NK-92 (cell line): Measurements from ENCODE around the gene S100A8.
"Not testable (repeated sequence)": the region's sequence is repeated elsewhere in the genome, so short reads cannot be mapped to it uniquely, and the experiment has no call there.

Experiments
- DNase-seq: peaks from one replicate; lab custom pipeline; 2025; ENCODE audit not compliant: unreplicated experiment; lab: John Stamatoyannopoulos, UW

S100A8 gene

DNA sequence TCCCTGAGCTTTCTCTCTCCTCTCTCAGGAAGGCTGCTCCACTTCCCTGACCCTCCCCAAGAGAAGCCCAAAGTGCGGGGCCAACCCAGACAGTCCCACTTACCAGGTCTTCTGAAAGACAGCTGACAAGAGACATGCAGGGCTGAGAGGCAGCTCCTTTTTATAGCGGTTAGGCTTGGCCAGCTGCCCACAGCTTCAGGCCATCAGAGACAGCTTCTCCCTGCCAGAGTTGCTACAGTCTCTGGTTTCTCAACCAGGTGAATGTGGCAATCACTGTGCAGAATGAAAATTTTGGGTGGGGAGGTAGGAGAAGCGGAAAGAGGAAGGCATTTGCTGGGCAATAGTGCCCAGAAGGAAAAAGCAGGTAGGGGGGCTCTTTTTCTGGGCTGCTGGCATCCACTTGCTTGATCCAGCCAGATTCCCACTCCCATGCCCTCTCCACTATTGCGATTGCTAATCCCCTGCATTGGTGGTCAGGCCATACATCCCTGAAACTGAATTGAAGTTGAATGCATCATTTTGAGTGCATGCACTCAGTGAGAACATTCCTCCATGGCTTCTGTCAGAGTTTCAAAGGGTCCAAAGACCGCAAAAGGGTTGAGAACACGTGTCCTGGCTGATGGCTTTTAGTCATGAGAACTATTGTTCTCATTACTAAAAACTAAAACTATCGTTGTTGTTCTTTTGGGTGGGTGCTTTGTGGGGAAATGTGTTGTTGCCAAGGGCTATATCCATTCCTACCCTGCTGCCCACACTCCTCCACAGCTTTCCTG lies at the start of gene S100A8:
Gene S100A8, minus strand, starts transcription at position 136 of the 773 bp plus-strand sequence. CDS start 538 bp downstream, outside the sequence.
- no peak for DNase-seq

- DNase-seq: no peak
Measured at GRCh38 chr1:153439273-153439672, 48.4 kb upstream of the S100A8 start.

GRCh38 chr1:153438599-153438998 lies 47.7 kb upstream of the S100A8 start:
- no peak for DNase-seq

DNA sequence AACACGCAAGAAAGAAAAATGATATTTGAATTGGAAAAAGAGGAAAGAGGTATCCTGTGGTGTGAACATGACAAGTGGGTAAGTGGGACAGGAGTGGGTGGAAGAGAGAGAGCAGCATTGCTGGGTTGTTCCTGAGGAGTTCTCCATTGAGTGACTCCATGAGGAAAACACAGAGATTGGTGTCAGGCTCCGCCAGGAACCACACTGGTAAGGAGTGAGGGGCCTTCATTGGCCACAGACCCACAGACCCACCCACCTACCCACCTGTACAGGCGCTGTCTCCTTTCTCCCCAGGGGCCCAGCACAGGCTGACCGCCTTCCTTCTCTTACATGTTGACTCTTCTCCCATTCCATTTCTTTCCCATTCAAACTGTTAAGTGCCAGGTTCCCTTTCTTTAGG lies 46.4 kb upstream of the S100A8 start:
- DNase-seq: no peak

DNA sequence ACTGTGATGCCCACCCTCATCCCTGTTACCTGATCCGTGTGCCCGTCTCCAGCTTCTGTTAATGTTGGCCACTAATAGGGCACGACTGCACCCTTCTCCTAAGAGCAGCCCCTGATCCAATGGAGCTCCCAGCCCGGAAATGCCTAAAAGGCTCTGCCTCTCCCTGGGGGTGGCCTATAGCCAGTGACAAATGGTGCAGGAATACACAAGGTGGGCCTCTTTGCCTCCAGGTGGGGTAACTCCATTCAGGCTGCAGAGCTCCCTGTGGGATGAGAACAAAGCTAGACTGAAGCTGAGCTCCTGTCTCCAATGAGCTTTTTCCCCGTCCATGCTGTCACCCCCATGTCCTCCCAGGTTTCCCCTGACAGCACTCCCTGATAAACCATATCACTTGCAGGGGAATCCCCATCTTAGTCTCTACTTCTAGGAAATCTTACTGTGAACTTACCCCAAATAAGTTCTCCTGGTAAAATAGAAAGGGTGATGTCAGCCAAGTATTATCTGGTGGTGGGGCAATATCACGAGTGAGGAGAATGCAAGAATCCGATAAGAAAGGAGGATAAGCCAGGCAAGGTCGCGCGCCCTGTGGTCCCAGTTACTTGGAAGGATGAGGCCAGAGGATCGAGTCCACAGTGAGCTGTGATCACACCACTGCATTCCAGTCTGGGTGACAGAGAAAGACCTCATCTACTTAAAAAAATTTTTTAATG lies 44.0 kb upstream of the S100A8 start:
- DNase-seq: no peak

DNA sequence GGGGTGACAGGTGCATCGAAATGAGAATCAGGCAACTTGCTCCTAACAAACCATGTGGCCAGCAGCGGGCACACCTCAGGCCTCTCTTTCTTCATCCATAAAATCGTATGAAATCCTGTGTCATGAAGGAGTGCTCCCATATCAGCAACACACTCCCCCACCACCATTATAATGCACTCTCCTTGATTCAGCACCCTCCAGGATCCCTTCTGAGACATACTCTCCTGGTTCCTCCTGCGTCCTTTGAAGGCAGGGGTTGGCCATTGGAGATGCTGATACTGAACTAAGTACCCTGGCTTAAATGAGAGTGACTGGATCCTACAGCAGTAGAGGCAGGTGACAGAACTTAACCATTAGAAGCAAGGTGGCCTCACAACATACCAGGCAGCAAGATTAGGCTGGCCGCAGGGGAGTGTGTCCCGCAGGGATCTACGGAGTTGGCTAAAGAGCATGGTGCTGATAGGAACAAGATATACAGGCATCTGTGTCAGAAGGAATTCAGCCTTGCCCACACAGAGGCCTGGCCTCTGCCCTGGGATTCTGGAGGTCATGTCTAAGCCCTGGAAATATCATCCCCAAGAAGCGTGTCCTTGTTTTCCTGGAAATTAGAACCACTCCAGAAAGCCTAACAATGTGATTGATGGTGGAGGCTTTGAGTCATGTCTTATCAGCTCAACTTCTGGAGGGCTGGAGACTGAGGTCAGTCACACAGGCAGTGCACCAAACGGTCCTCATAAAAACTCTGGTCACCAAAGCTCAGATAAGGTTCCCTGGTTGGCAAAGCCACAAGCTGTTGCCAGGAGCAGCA lies 42.2 kb upstream of the S100A8 start:
- DNase-seq: no peak

DNA sequence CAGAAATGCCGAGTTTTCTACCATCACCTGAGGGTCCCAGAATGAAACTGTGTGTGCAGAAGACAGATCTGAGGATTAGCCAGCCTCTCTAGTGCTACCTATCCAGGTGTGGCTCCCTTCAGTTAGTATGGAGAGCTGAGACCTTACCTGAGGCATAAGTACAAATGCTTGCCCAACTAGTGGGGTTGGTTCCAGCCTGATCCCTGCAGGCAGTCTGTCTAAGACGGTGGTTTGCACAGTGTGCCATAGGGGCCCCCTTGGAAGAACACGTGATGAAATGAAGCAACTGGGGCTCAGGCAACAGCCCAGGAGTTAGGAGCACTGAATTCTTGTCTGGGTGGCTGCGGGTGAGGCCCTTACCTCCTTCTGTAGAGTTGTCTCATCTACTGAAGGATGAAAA lies 41.1 kb upstream of the S100A8 start:
- DNase-seq: no peak

GRCh38 chr1:153431427-153431826 lies 40.6 kb upstream of the S100A8 start:
- DNase-seq: no peak

- no peak for DNase-seq
Measured at GRCh38 chr1:153431002-153431401, 40.1 kb upstream of the S100A8 start.

DNA sequence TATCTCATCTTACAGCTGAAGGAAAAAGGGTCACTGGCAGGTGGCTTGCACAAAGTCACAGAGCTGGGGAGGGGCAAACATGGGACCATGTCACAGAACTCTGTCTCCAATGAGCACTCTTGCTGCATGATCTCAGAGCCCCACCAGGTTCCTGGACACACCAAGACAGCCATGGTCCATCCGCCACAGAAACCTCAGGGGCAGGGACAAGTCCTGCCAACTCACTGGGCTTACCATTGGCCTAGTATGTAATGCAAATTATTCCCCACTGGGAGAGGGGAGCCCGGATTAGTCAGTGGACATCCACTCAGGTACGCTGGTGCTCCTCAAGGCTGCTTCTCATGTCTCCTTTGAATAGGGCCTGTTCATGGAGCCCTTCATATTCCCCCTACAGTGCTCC lies 39.7 kb upstream of the S100A8 start:
- no peak for DNase-seq

DNA sequence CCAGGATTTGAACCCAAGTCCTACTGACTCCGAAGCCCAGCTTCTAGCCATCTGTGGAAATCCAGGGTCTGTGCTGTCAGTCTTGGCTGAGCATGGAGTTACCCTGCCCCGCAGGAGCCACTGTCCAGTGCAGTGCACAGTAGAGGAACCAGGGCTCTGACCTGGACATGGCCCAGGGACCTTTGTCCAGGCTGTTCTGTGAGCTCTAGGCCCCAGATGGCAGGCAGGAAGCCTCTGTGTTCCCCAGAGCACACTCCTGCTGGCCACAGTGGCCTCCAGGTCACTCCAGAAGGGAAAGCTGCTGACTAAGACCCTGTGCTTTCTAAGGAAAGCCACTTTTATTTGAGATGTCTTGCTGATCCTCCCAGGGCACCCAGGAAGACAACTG lies 39.3 kb upstream of the S100A8 start:
- DNase-seq: no peak

DNA sequence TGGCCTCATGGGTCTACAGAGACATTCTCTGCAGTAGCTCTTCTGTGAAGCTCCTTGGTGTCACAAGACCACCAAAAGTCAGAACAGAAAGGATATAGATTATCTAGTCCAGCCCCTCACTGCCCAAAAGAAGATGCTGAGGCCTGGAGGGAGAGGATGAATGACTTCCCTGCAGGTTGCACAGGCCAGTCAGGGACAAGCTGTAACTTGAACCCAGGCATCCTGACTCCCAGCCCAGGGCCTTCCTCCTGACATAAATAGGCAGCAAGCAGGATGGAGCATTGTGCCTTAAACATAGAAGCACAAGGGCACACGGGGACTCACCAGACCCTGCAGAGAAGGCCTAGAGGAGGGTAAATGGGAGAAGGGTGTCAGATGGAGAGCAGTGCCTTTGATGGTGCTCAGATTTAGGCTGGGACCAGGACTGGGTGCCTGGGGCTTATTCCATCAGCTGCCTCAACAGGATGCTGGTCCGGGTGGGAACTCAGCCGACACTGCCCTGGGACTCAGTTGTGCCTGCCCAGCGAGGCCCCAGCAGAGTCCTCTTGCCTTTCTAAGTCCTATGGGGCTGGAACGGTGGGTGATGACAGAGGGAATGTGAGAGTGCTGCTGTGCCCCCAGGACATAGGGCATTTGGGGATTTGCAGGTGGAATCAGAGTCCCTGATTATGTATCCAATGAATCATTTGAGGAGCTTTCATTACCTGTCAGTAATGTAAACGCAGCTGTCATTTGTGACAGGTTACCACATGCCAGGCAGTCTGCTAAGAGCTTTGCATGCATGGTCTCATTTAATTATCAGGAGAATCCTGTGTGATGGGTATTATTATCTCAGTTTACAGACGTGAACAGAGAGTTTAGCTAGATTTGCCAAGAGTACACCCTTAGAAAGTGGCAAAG lies 38.6 kb upstream of the S100A8 start:
- no peak for DNase-seq

- DNase-seq: no peak
Measured at GRCh38 chr1:153428791-153429190, 37.9 kb upstream of the S100A8 start.

GRCh38 chr1:153428073-153428638 lies 37.3 kb upstream of the S100A8 start:
- no peak for DNase-seq

DNA sequence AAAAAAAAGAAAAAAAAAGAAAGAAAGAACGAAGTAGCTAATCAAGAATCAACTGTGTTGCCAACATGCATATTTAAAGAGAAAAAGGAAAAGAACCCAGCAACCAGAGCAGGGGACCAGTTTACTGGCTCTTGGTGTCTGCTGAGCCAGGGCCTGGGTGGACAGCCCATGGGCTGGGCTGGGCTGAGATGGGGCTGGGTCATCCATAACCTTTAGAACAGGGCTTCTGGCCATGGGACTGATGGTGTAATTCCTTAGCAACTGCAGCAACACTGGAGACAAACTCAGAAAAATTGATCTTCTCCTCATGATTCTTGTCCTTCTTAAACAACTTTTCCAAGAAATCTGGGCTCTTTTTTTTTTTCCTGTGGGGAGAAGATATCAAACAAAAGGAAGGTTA lies 35.9 kb upstream of the S100A8 start:
- no peak for DNase-seq

DNA sequence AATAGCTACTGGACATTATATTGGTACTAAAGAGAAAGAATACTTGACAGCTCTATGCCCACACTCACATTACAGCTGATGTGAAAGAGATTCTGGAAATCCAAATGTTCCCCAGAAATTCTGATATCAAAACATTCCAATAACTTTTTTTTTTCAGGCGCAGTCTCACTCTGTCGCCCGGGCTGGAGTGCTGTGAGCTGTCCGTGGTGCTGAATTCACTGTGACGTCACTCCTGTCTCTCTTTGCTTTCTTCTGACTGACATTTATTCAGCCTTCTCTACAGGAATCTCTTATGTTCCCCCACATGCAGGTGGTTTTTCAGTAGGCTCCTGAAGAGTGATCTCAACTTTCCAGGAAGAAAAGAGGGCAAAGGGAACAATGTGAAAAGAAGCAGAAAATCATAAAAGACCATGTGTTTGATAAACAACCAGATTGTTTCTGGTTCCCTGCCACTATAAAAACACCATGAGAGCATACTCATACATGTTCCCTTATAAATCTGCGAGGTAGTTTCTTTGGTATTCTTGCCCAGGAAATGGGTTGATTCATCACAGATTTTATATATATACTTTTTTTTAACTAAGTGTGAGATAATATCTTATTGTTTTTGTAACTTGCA lies 31.7 kb upstream of the S100A8 start:
- DNase-seq: no peak

GRCh38 chr1:153420306-153420705 lies 29.4 kb upstream of the S100A8 start:
- no peak for DNase-seq

DNA sequence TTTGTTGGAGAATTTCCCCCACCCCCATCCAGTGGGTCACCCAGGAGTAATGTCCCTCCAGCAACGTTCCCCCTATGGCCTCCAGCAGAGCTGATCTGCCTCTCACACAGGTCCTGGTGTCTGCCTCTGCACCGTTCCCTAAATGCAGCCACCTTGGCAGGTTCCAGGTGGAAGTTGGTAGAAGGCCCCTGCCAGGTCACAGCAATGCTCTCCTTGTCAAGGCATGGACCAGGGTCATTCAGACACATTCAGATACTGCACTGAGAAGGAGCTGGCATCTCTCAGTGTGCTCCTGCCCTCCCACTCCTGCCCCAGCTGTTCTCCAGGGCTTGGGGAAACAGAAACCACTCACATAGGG lies 28.5 kb upstream of the S100A8 start:
- DNase-seq: not testable (repeated sequence)

GRCh38 chr1:153418758-153419435 lies 28.0 kb upstream of the S100A8 start:
- not testable (repeated sequence) for DNase-seq
